ENCODE measurements around the gene AKR1C4.
"Not testable (repeated sequence)": the region's sequence is repeated elsewhere in the genome, so short reads cannot be mapped to it uniquely, and the experiment has no call there.

AKR1C4 gene

GRCh38 chr10:5196702-5197113 lies at the start of gene AKR1C4:
Gene AKR1C4 (plus strand): TSS chr10:5196837. CDS start chr10:5196868, 31 bp downstream.
- DNase-seq: no peak

GRCh38 chr10:5146920-5147254 lies 49.8 kb upstream of the AKR1C4 start:
- DNase-seq: no peak

- DNase-seq: no peak
These were observed 49.2 kb upstream of the AKR1C4 start for GRCh38 chr10:5147255-5147980.

GRCh38 chr10:5147981-5148677 lies 48.5 kb upstream of the AKR1C4 start:
- no peak for DNase-seq

- no peak for DNase-seq
These were observed 48.0 kb upstream of the AKR1C4 start for GRCh38 chr10:5148678-5149032.

GRCh38 chr10:5151076-5151475 lies 45.6 kb upstream of the AKR1C4 start:
- no peak for DNase-seq

GRCh38 chr10:5155951-5156350 lies 40.7 kb upstream of the AKR1C4 start:
- DNase-seq: no peak

- DNase-seq: no peak
These were observed 39.1 kb upstream of the AKR1C4 start for GRCh38 chr10:5157501-5157900.

GRCh38 chr10:5159126-5159525 lies 37.5 kb upstream of the AKR1C4 start:
- no peak for DNase-seq

- DNase-seq: no peak
These were observed 33.1 kb upstream of the AKR1C4 start for GRCh38 chr10:5163487-5163886.

GRCh38 chr10:5165738-5166137 lies 30.9 kb upstream of the AKR1C4 start:
- DNase-seq: no peak

- DNase-seq: no peak
These were observed 27.7 kb upstream of the AKR1C4 start for GRCh38 chr10:5168897-5169420.

GRCh38 chr10:5175581-5175980 lies 21.1 kb upstream of the AKR1C4 start:
- DNase-seq: not testable (repeated sequence)

GRCh38 chr10:5180503-5180902 lies 16.1 kb upstream of the AKR1C4 start:
- not testable (repeated sequence) for DNase-seq

- no peak for DNase-seq
These were observed 12.7 kb upstream of the AKR1C4 start for GRCh38 chr10:5183923-5184322.

GRCh38 chr10:5184987-5185775 lies 11.5 kb upstream of the AKR1C4 start, which contains the start of gene AKR1C8:
Gene AKR1C8 (minus strand): TSS chr10:5185150. CDS start chr10:5185104, 46 bp downstream.
- no peak for DNase-seq

GRCh38 chr10:5187867-5188266 lies 8.8 kb upstream of the AKR1C4 start:
- DNase-seq: no peak

- DNase-seq: no peak
These were observed 8.3 kb upstream of the AKR1C4 start for GRCh38 chr10:5188358-5188757.

- DNase-seq: no peak
These were observed 2.2 kb upstream of the AKR1C4 start for GRCh38 chr10:5194431-5194830.

GRCh38 chr10:5195727-5196374 lies 786 bp upstream of the AKR1C4 start:
- DNase-seq: no peak

GRCh38 chr10:5198386-5198785 lies 1.7 kb downstream of the AKR1C4 start:
- DNase-seq: no peak

- no peak for DNase-seq
These were observed 2.8 kb downstream of the AKR1C4 start for GRCh38 chr10:5199398-5199797.

- DNase-seq: no peak
These were observed 10.2 kb downstream of the AKR1C4 start for GRCh38 chr10:5206799-5207198.
